IPS DF 6.9 (cell line): ENCODE data around the gene MAST4.

Experiments
- DNase-seq: peaks from one replicate; pipeline ENCODE4 v3.0.0-alpha.2; 2013; ENCODE audit warnings: low read depth, low spot score
- H3K27ac ChIP-seq: one replicate; pipeline ENCODE4 v1.5.1; 2013; ENCODE audit warnings: low read length, control low read depth
- H3K27me3 ChIP-seq: 2 replicates; pipeline ENCODE4 v1.6.1; 2013; ENCODE audit warnings: mild to moderate bottlenecking, low read length; ENCODE audit not compliant: control insufficient read depth, insufficient read depth
- H3K36me3 ChIP-seq: 2 replicates; pipeline ENCODE4 v1.6.1; 2013; ENCODE audit warnings: low read length; ENCODE audit not compliant: control insufficient read depth, insufficient read depth
- H3K4me1 ChIP-seq: 2 replicates; pipeline ENCODE4 v1.6.1; 2013; ENCODE audit warnings: low read length; ENCODE audit not compliant: control insufficient read depth, insufficient read depth
- H3K4me3 ChIP-seq: 2 replicates; pipeline ENCODE4 v1.5.1; 2013; ENCODE audit warnings: mild to moderate bottlenecking, low read length
- H3K9me3 ChIP-seq: 2 replicates; pipeline ENCODE4 v1.6.1; 2013; ENCODE audit warnings: low read length, inconsistent platforms; ENCODE audit not compliant: control insufficient read depth, insufficient read depth
- WGBS: extraction: QIAGEN DNeasy Blood & Tissue Kit; methylation state at CpG from one replicate; pipeline ENCODE4 v1.1.7; 2013; ENCODE audit warnings: mixed read lengths, missing lambda C conversion rate; ENCODE audit not compliant: insufficient read length, insufficient coverage; 5-methylcytosine and 5-hydroxymethylcytosine counted together

The MAST4 gene

DNA sequence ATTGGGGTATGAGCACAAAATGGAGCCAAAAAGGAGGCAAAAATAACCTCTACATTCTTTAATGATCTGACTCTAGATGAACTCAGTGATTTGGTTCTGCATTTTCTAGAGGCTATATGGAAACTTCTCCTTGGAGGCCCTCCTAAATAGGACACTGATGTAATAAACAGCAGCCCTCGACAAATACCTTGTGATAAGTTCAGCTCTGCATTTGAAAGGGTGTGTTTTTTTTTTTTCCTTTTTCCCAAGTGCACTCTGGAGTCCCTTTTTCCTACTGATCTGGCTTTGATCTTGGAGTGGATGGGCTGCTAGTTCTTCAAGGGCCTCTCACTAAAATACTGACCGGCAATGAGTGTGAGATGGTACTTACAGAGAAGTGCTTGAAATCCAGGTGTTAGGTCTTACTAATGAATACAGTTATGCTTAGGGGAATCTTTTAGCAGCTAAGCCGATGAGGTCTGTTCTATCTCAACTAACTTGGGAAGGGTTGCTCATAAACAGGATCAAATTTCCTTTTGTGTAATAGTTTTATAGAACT is 161.7 kb downstream of the MAST4 start:
- Histone ChIP-seq H3K9me3 (no peaks in the 10 kb centered on the region), H3K4me3 (no peak overlapping the region), H3K36me3 (no peaks in the 10 kb centered on the region), H3K27me3 (no peaks in the 10 kb centered on the region), H3K27ac (no peak overlapping the region), H3K4me1 (no peaks in the 10 kb centered on the region)
- DNase-seq: no peak
- no CpG with 5 or more reads among the region's 3 CpGs for WGBS

DNA sequence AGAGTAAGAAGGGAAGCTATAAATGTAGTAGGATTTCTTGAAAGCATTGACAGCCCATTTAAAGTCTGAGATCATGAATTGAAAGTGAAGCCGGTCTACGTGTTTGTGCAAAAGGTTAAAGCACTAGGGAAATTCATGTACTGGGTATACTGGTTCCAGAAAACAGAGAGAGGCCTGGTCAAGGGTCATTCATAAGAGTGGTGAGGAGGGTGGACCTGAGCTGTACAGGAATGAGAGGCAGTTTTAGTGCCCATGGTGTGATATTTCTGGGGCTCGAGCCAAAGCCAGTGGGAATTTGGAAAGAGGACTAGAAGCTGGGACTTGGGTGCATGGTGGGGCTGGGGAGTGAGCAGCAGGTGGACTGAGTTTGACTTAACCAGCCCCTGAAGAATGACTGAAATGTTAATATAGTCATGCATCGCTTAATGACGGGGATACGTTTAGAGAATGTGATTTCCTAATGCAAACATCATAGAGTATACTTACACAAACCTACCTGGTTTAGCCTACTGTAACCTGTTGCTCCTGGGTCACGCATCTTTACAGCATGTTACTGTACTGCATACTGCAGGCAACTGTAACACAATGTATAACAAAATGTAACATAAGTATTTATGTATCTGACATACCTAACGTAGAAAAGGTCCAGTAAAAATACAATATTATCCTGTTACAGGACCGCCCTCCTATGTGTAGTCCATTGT is 173.0 kb downstream of the MAST4 start:
- WGBS: no CpG with 5 or more reads among the region's 9 CpGs
- Histone ChIP-seq H3K36me3 (no peaks in the 10 kb centered on the region), H3K9me3 (no peaks in the 10 kb centered on the region), H3K27me3 (no peaks in the 10 kb centered on the region), H3K4me3 (no peak overlapping the region), H3K27ac (no peak overlapping the region), H3K4me1 (no peaks in the 10 kb centered on the region)
- no peak for DNase-seq

DNA sequence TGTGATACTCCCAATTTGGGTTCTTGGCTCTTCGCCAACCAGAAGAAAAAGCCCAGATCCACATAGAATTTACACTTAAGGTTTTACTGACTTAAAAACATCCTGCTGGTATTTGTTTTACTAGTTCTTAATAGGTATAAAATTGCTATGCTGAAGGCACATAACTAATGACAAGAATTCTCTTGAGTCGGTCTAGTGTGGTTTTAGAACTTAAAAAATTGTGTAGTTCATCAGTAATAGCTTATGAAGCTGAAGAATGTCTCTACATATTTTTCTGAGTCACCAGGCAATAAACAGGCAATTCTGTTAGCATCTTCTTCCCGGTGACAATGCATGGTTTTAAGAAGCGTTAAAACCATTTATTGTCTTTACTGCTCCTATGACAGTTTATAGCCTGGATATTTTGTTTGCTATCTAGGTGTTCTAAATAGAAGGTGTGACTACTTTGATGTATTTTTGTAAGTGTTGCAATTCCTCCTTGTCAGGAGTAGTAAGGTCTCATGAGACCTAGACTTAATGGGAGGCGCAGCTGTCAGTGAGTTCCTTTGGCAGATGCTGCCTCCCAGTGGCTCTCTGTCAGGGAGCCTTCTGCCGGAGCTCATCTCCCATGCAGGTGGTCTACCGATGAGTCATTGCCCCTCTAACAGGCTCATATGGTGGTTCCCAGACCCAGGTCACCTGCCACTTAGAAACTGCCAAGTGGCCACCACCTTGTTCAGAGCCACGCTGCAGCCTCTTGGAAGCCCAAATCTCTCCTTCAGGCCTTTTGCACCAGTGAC is 173.8 kb downstream of the MAST4 start:
- Histone ChIP-seq H3K36me3 (no peaks in the 10 kb centered on the region), H3K4me1 (no peaks in the 10 kb centered on the region), H3K27me3 (no peaks in the 10 kb centered on the region), H3K9me3 (no peaks in the 10 kb centered on the region), H3K27ac (no peak overlapping the region), H3K4me3 (no peak overlapping the region)
- WGBS: no CpG with 5 or more reads among the region's 8 CpGs
- peak; percentile 25 for DNase-seq

DNA sequence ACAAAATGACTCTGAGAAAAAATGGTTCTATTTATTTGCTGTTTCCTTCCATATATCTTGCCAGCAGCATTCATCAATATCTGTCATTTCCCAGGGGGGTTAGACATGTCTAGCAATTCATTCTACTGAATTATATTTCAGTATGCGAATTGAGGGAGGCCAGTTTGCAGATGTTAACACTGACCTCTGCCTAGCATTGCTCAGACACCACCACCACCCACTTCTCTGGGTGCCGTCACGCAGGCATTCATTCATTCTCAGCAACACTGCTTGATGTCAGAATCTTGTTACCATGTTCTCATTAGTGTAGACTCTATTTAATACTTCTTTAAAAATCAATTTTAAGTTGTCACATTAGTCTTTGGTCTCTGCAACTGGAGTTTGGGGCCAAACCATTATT is 181.7 kb downstream of the MAST4 start:
- no peak overlapping the region for H3K27ac ChIP-seq
- DNase-seq: no peak
- no CpG with 5 or more reads among the region's 3 CpGs for WGBS
- no peaks in the 10 kb centered on the region for H3K36me3 ChIP-seq
- no peaks in the 10 kb centered on the region for H3K27me3 ChIP-seq
- H3K4me1 ChIP-seq: no peaks in the 10 kb centered on the region
- no peaks in the 10 kb centered on the region for H3K9me3 ChIP-seq
- no peak overlapping the region for H3K4me3 ChIP-seq

DNA sequence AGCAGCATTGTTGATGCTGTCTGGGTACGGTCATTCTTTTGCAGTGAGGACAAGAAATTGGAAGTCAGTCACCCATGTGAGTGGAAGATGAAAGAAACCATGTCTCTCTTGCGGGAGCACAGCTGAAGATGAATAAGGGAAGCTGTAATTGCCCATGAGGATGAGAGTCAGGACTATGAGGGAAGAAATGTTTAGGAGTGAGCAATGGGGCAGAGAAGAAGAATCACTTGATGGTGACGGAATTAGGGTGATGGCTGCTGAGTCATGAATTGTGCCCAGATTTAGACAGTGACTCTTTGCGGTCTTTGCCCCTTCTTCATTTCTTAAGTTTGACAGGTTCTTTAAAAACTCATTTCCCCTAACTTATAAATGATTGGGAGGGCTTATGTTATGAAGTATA is 183.3 kb downstream of the MAST4 start:
- Histone ChIP-seq H3K9me3 (no peaks in the 10 kb centered on the region), H3K27me3 (no peaks in the 10 kb centered on the region), H3K36me3 (no peaks in the 10 kb centered on the region), H3K27ac (no peak overlapping the region), H3K4me3 (no peak overlapping the region), H3K4me1 (no peaks in the 10 kb centered on the region)
- WGBS: no CpG with 5 or more reads among the region's 4 CpGs
- DNase-seq: no peak

DNA sequence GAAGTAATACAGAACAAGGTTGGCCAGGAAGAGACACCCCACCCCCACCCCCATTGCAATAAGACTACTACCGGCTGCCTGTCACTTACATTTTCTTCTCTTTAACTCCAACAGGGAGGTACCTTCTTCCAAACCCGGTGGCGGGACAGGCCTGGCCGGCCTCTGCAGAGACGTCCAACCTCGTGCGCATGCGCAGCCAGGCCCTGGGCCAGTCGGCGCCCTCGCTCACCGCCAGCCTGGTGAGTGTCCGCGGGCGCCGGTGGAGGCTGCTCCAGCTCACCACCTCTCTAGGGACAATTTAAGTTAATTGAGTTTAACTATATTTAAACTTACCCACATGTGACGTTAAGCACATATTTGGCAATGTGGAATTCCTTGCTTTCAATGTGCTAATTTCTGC is 192.4 kb downstream of the MAST4 start:
- no peaks in the 10 kb centered on the region; the same call in 1 of the 2 replicates for H3K27me3 ChIP-seq
- peaks cover 3% of the 10 kb centered on the region for H3K4me1 ChIP-seq
- no peak for DNase-seq
- H3K36me3 ChIP-seq: no peaks in the 10 kb centered on the region
- no peak overlapping the region for H3K4me3 ChIP-seq
- H3K27ac ChIP-seq: no peak overlapping the region
- WGBS: no CpG with 5 or more reads among the region's 17 CpGs
- no peaks in the 10 kb centered on the region for H3K9me3 ChIP-seq

DNA sequence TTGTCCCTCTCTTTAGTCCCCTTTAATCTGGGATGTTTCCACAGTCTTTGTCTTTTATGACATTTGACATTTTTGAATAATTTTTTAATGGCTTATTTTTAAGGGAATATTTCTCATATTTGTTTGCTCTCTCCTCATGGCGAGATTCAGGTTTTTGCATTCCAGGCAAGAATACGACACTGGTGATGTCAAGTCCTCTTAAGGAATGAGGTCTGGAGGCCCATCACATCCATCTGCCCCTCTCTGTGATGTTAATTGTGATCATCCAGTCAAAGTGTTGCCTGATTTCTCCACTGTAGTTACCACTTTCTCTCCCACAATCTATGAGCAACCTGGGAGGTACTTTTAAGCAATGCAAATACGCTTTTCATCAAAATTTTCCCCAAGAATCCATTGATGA is 193.2 kb downstream of the MAST4 start:
- H3K4me1 ChIP-seq: peaks cover 3% of the 10 kb centered on the region
- H3K4me3 ChIP-seq: no peak overlapping the region
- H3K9me3 ChIP-seq: no peaks in the 10 kb centered on the region
- no peak for DNase-seq
- WGBS: no CpG with 5 or more reads among the region's 3 CpGs
- no peaks in the 10 kb centered on the region for H3K36me3 ChIP-seq
- H3K27me3 ChIP-seq: no peaks in the 10 kb centered on the region; the same call in 1 of the 2 replicates
- no peak overlapping the region for H3K27ac ChIP-seq

DNA sequence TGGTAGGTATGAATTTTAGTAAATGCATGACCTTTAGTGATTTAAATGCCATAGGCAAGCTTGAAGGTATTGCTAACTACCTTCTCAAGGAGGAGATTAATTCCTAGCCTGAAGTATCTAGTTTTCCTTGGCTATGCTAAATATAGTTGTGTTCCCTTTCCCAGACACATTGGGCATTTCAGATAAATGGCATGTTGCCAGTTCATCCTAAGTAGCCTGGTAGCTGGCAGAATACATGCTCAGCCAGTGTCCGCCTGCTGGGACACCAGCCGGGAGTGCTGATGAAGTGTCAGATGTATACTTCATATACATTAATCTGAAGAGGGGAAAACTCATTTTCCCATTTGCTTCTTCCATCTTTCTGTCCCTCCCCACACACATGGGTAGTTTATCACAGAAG is 196.9 kb downstream of the MAST4 start:
- no CpG with 5 or more reads among the region's 2 CpGs for WGBS

DNA sequence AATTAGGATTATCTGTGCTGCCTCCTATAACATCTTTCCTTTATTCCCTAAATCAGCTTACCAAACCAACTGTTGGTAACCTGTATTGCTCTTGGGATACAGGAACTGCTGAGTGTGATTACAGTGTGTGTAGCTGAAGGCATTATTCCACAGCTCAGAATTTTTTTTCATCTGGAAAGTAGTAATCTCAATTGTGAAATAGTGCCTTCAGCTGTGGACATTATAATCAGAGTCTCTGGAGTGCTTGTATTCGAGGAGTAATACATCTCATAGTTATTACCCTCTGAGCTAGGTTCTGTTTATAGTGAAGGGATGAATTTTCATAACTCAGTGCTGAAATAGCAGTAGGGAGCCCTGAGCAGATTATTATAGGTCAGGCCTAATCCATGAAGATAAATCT is 199.5 kb downstream of the MAST4 start:
- H3K27ac ChIP-seq: no peak overlapping the region
- no peaks in the 10 kb centered on the region for H3K9me3 ChIP-seq
- no peaks in the 10 kb centered on the region for H3K4me1 ChIP-seq
- no peak for DNase-seq
- H3K36me3 ChIP-seq: no peaks in the 10 kb centered on the region
- WGBS: no CpG with 5 or more reads among the region's 1 CpG
- H3K27me3 ChIP-seq: no peaks in the 10 kb centered on the region; the same call in 1 of the 2 replicates
- no peak overlapping the region for H3K4me3 ChIP-seq

More for the DNA sequence above, 196.9 kb downstream of the MAST4 start:
- Histone ChIP-seq H3K4me3 (no peak overlapping the region), H3K4me1 (peaks cover 3% of the 10 kb centered on the region), H3K36me3 (no peaks in the 10 kb centered on the region), H3K27me3 (no peaks in the 10 kb centered on the region; the same call in 1 of the 2 replicates), H3K9me3 (no peaks in the 10 kb centered on the region), H3K27ac (no peak overlapping the region)
- DNase-seq: no peak

DNA sequence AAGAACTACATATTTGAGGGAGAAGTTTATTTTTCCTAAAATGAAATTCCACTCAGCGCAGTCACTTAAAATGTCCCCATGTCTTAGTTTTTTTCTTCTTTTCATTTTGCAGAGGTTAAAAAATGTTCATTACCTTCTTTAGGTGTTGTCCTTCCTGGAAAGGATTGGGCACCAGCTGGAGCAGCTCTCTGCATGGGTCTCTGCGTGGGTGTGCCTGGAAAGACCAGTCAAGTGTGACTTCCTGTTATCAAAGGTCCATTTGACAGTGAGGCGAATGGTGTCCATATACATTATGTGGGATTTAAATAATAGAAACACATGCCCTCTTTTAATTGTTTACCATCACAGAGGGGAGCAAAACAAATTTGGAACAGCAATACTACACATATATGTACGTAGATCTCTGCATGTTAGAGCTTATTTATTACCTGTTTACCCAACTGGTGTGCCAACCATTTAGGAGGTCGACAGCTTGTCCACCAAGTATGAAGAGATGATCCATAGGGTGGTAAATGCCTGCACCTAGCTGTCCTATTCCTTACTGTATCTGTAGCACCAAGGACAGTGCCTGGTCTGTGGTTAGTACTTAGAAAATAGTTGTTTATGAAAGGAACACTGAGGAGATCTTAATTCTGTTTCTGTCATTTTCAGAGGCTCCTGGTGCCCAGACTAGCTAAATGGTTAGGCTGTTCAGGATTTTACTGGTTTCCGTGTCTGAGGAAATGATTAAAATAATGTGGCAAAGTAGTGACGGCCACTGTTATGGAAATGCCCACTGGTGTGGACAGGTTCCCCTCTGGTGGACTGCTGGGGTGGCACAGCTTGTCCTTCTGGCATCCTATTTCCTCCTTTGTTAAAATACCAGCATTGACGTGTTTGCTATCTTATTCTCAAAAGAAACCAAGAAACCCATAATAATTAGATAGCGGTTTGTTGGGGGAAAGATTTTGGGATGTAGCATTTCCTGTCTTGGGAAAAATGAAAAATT is 200.4 kb downstream of the MAST4 start:
- Histone ChIP-seq H3K4me1 (no peaks in the 10 kb centered on the region), H3K27ac (no peak overlapping the region), H3K9me3 (no peaks in the 10 kb centered on the region), H3K36me3 (no peaks in the 10 kb centered on the region), H3K4me3 (no peak overlapping the region), H3K27me3 (no peaks in the 10 kb centered on the region; the same call in 1 of the 2 replicates)
- DNase-seq: no peak
- no CpG with 5 or more reads among the region's 9 CpGs for WGBS
